H9 (cell line): Measurements from ENCODE around the gene MASP2. TPM values are rescaled to one million over a fixed set of nuclear protein-coding genes. Genes with fewer than 3 reads are reported as not detected.
"Not testable (repeated sequence)": the region's sequence is repeated elsewhere in the genome, so short reads cannot be mapped to it uniquely, and the experiment has no call there.

Experiments
- DNase-seq: peaks from one replicate; pipeline ENCODE4 v3.0.0-alpha.2; 2017
- H2AFZ ChIP-seq: one replicate; pipeline ENCODE4 v1.6.1; 2013; ENCODE audit warnings: mild to moderate bottlenecking, low read length, control low read depth, moderate library complexity
- H2AK5ac ChIP-seq: 2 replicates; pipeline ENCODE4 v1.6.1; 2013; ENCODE audit warnings: low read length, control low read depth, mixed read lengths; ENCODE audit not compliant: insufficient read length
- H2BK120ac ChIP-seq: one replicate; pipeline ENCODE4 v1.6.1; 2013; ENCODE audit warnings: low read depth, mild to moderate bottlenecking, low read length, control low read depth, inconsistent platforms; ENCODE audit not compliant: poor library complexity, severe bottlenecking
- H2BK12ac ChIP-seq: 2 replicates; pipeline ENCODE4 v1.6.1; 2013; ENCODE audit warnings: low read length, control low read depth, mixed read lengths, low read depth; ENCODE audit not compliant: insufficient read length
- H2BK15ac ChIP-seq: 2 replicates; pipeline ENCODE4 v1.6.1; 2013; ENCODE audit warnings: low read depth, low read length, control low read depth
- H2BK20ac ChIP-seq: one replicate; pipeline ENCODE4 v1.6.1; 2013; ENCODE audit warnings: low read depth, mild to moderate bottlenecking, low read length, control low read depth, inconsistent platforms; ENCODE audit not compliant: poor library complexity, severe bottlenecking
- H2BK5ac ChIP-seq: 2 replicates; pipeline ENCODE4 v1.6.1; 2013; ENCODE audit warnings: low read length, control low read depth, mixed read lengths; ENCODE audit not compliant: insufficient read length
- H3K14ac ChIP-seq: 2 replicates; pipeline ENCODE4 v1.6.1; 2013; ENCODE audit warnings: low read length, control low read depth; ENCODE audit not compliant: insufficient read depth
- H3K18ac ChIP-seq: 2 replicates; pipeline ENCODE4 v1.6.1; 2013; ENCODE audit warnings: low read depth, mild to moderate bottlenecking, mixed read lengths, low read length, control low read depth; ENCODE audit not compliant: insufficient read length
- H3K23ac ChIP-seq: 2 replicates; pipeline ENCODE4 v1.6.1; 2013; ENCODE audit warnings: low read length, control low read depth, mixed read lengths, low read depth; ENCODE audit not compliant: insufficient read length
- H3K23me2 ChIP-seq: 2 replicates; pipeline ENCODE4 v1.6.1; 2013; ENCODE audit warnings: low read depth, mild to moderate bottlenecking, mixed read lengths, low read length, control low read depth; ENCODE audit not compliant: insufficient read length, poor library complexity, severe bottlenecking
- H3K27ac ChIP-seq: 2 replicates; pipeline ENCODE4 v1.5.1; 2013; ENCODE audit warnings: low read length, control low read depth, mixed read lengths, low read depth; ENCODE audit not compliant: insufficient read length
- H3K27me3 ChIP-seq: 2 replicates; pipeline ENCODE4 v1.6.1; 2013; ENCODE audit warnings: low read length, control low read depth, inconsistent platforms; ENCODE audit not compliant: insufficient read depth
- H3K4ac ChIP-seq: 2 replicates; pipeline ENCODE4 v1.6.1; 2013; ENCODE audit warnings: low read depth, mild to moderate bottlenecking, control low read depth, inconsistent platforms, low read length, moderate library complexity
- H3K4me1 ChIP-seq: 2 replicates; pipeline ENCODE4 v1.6.1; 2013; ENCODE audit warnings: low read length, control low read depth, inconsistent platforms; ENCODE audit not compliant: insufficient read depth
- H3K4me2 ChIP-seq: 2 replicates; pipeline ENCODE4 v1.6.1; 2013; ENCODE audit warnings: low read length, control low read depth, mixed read lengths; ENCODE audit not compliant: insufficient read length, insufficient read depth
- H3K56ac ChIP-seq: 2 replicates; pipeline ENCODE4 v1.6.1; 2013; ENCODE audit warnings: low read depth, mild to moderate bottlenecking, mixed read lengths, low read length, control low read depth; ENCODE audit not compliant: insufficient read length
- H3K79me1 ChIP-seq: 2 replicates; pipeline ENCODE4 v1.6.1; 2013; ENCODE audit warnings: low read depth, mild to moderate bottlenecking, moderate library complexity, low read length, control low read depth, inconsistent platforms; ENCODE audit not compliant: insufficient read depth, poor library complexity, severe bottlenecking
- H3K79me2 ChIP-seq: 2 replicates; pipeline ENCODE4 v1.6.1; 2013; ENCODE audit warnings: low read length, control low read depth, inconsistent platforms; ENCODE audit not compliant: insufficient read depth
- H3K9ac ChIP-seq: 2 replicates; pipeline ENCODE4 v1.6.1; 2013; ENCODE audit warnings: low read length, control low read depth, mixed read lengths; ENCODE audit not compliant: insufficient read length; ENCODE audit errors: extremely low read depth
- H3K9me3 ChIP-seq: one replicate; pipeline ENCODE4 v1.6.1; 2013; ENCODE audit warnings: low read depth, low read length, inconsistent platforms; ENCODE audit not compliant: control insufficient read depth
- H3T11ph ChIP-seq: one replicate; pipeline ENCODE4 v1.6.1; 2013; ENCODE audit warnings: mild to moderate bottlenecking, low read length, control low read depth, inconsistent platforms
- H4K20me1 ChIP-seq: one replicate; pipeline ENCODE4 v1.6.1; 2013; ENCODE audit not compliant: control insufficient read depth, insufficient read length, insufficient read depth
- H4K5ac ChIP-seq: 2 replicates; pipeline ENCODE4 v1.6.1; 2013; ENCODE audit warnings: low read depth, mild to moderate bottlenecking, mixed read lengths, low read length, control low read depth; ENCODE audit not compliant: insufficient read length
- H4K8ac ChIP-seq: replicated peaks from 2 replicates; pipeline ENCODE4 v1.6.1; 2013; ENCODE audit warnings: low read length, control low read depth, mixed read lengths, low read depth; ENCODE audit not compliant: insufficient read length
- H4K91ac ChIP-seq: 2 replicates; pipeline ENCODE4 v1.6.1; 2013; ENCODE audit warnings: low read depth, mild to moderate bottlenecking, moderate library complexity, mixed read lengths, low read length, control low read depth; ENCODE audit not compliant: insufficient read length
- H3K27ac Mint-ChIP-seq, 3 experiments: 2 replicates in 2 of 3; 3 replicates in 1 of 3; pipeline ENCODE4 v1.8.0; 2020 to 2021; ENCODE audit warnings: mixed read lengths in 3 of 3, mild to moderate bottlenecking in 1 of 3, moderate library complexity in 1 of 3
- H3K27me3 Mint-ChIP-seq: 2 replicates; pipeline ENCODE4 v1.8.0; 2021; ENCODE audit warnings: low read depth, mild to moderate bottlenecking, moderate library complexity, mixed read lengths
- H3K36me3 Mint-ChIP-seq, 3 experiments: 2 replicates in 2 of 3; 3 replicates in 1 of 3; pipeline ENCODE4 v1.8.0; 2020 to 2021; ENCODE audit warnings: low read depth in 3 of 3, mixed read lengths in 3 of 3; ENCODE audit not compliant: insufficient read depth in 1 of 3
- H3K4me1 Mint-ChIP-seq, 2 experiments: 2 replicates each; pipeline ENCODE4 v1.8.0; 2020; ENCODE audit warnings: mixed read lengths in 2 of 2
- H3K4me3 Mint-ChIP-seq, 2 experiments: 2 replicates in 1 of 2; 3 replicates in 1 of 2; pipeline ENCODE4 v1.8.0; 2020 to 2021; ENCODE audit warnings: mild to moderate bottlenecking in 2 of 2, mixed read lengths in 2 of 2, moderate library complexity in 1 of 2
- H3K9me3 Mint-ChIP-seq, 2 experiments: 2 replicates in 1 of 2; 3 replicates in 1 of 2; pipeline ENCODE4 v1.8.0; 2020; ENCODE audit warnings: mild to moderate bottlenecking in 2 of 2, mixed read lengths in 2 of 2, moderate library complexity in 1 of 2
- WGBS: extraction: QIAGEN DNeasy Blood & Tissue Kit; methylation state at CpG from one replicate; pipeline ENCODE4 v1.1.7; 2013; ENCODE audit warnings: missing lambda C conversion rate, low lambda C conversion rate, mixed read lengths; ENCODE audit not compliant: insufficient read length; ENCODE audit errors: extremely low coverage; 5-methylcytosine and 5-hydroxymethylcytosine counted together
- total RNA-seq: library from RNA; stranded (reverse); gene quantifications from 2 replicates; pipeline ENCODE4 v1.2.1, GENCODE V29; 2021
- TF ChIP-seq, protein P1 (sequence below): fragments of 200-600 bp; sonication (generic); conservative IDR thresholded peaks from 3 replicates; pipeline ENCODE4 v1.8.0; 2021; ENCODE audit warnings: antibody characterized with exemption, mild to moderate bottlenecking

Gene MASP2
- total RNA-seq, 1 experiment from 2014 or later, result 0.46 TPM

DNA sequence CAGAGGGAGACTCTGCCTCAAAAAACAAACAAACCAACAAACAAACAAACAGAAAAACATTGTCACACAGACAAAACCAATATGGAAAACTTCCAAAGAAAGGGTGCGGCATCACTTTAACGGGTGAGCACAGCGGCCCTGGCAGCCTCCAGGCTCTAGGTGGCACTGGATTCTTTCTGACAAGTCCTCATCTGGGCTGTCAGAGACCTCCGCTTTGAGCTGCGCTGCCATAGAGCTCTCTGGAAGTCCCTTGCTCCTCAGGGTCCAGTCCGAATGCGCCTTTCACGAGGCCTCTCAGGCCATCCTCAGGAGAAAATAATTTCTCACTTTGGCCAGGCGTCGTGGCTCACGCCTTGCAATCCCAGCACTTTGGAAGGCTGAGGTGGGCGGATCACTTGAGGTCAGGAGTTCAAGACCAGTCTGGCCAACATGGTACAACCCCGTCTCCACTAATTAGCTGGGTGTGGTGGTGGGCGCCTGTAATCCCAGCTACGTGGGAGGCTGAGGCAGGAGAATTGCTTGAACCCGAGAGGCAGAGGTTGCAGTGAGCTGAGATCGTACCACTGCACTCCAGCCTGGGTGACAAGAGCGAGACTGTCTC lies 17.0 kb upstream of the MASP2 start:
- H4K8ac ChIP-seq, H2BK15ac ChIP-seq, H3K27ac Mint-ChIP-seq, H3K23me2 ChIP-seq, H3K18ac ChIP-seq, H3K23ac ChIP-seq, H3K56ac ChIP-seq, H2BK5ac ChIP-seq, H2BK12ac ChIP-seq, H2AK5ac ChIP-seq, H3K9me3 Mint-ChIP-seq, H3T11ph ChIP-seq, H3K4me1 ChIP-seq, H3K14ac ChIP-seq, H2AFZ ChIP-seq, H3K27me3 Mint-ChIP-seq, H3K4me1 Mint-ChIP-seq, H3K79me2 ChIP-seq, DNase-seq, H3K4me2 ChIP-seq, H2BK120ac ChIP-seq, H3K27me3 ChIP-seq, H2BK20ac ChIP-seq, H4K5ac ChIP-seq, H3K27ac ChIP-seq, H3K4ac ChIP-seq, H3K4me3 Mint-ChIP-seq, H3K79me1 ChIP-seq, H4K20me1 ChIP-seq, H4K91ac ChIP-seq, H3K9me3 ChIP-seq, H3K9ac ChIP-seq: not testable (repeated sequence)
- WGBS, result no CpG with 5 or more reads among the region's 18 CpGs
- TF ChIP-seq, protein P1, sequence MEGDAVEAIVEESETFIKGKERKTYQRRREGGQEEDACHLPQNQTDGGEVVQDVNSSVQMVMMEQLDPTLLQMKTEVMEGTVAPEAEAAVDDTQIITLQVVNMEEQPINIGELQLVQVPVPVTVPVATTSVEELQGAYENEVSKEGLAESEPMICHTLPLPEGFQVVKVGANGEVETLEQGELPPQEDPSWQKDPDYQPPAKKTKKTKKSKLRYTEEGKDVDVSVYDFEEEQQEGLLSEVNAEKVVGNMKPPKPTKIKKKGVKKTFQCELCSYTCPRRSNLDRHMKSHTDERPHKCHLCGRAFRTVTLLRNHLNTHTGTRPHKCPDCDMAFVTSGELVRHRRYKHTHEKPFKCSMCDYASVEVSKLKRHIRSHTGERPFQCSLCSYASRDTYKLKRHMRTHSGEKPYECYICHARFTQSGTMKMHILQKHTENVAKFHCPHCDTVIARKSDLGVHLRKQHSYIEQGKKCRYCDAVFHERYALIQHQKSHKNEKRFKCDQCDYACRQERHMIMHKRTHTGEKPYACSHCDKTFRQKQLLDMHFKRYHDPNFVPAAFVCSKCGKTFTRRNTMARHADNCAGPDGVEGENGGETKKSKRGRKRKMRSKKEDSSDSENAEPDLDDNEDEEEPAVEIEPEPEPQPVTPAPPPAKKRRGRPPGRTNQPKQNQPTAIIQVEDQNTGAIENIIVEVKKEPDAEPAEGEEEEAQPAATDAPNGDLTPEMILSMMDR, result peak; percentile 49; the same call in 2 of the 3 replicates
- H3K36me3 Mint-ChIP-seq, result peaks cover 36 to 66% (median 45%) of the 10 kb centered on the region in 3 experiments
